Measurements from ENCODE around the gene CCL7.

Gene CCL7

DNA sequence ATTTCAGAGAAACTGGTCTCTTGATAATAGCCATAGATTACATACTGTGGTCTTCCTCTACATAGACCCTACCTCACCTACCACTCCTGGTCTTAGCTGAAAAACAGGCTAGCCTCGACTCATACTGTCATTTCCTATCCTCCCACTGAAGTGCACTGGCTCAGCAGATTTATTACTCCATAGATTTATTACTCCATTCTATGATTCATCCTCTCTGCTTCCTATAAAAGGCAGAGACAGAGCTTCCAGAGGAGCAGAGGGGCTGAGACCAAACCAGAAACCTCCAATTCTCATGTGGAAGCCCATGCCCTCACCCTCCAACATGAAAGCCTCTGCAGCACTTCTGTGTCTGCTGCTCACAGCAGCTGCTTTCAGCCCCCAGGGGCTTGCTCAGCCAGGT lies at the start of gene CCL7:
TSS of gene CCL7 (plus strand) at position 253 of the 400 bp plus-strand sequence. CDS start at position 323, 70 bp downstream.
- Histone ChIP-seq H3K36me3 (ENCODE audit: insufficient read depth, low read length) (no peaks in the 10 kb centered on the region), H3F3A (ENCODE audit: insufficient read depth, low read length) (no peaks in the 10 kb centered on the region), H3K27me3 (ENCODE audit: insufficient read depth, low read length) (no peaks in the 10 kb centered on the region), H3K4me2 (ENCODE audit: low read length) (no peak within 1 kb of the TSS), H3K4me3 (ENCODE audit: low read depth, low read length, poor library complexity, severe bottlenecking) (no peak within 1 kb of the TSS), H2AFZ (ENCODE audit: low read length) (no peak within 1 kb of the TSS), H4K20me1 (ENCODE audit: insufficient read depth, low read length) (no peaks in the 10 kb centered on the region), H3K4me1 (ENCODE audit: insufficient read depth, low read length, severe bottlenecking) (no peaks in the 10 kb centered on the region), H3K9me3 (ENCODE audit: low read length) (no peaks in the 10 kb centered on the region), H3K9ac (ENCODE audit: low read length) (no peak within 1 kb of the TSS), H3K9me2 (ENCODE audit: low read depth, low read length) (no peaks in the 10 kb centered on the region), H3K27ac (ENCODE audit: low read depth, low read length, poor library complexity, severe bottlenecking) (no peak within 1 kb of the TSS), H3K79me2 (ENCODE audit: insufficient read depth, low read length) (no peaks in the 10 kb centered on the region)
- TF ChIP-seq, protein P1, sequence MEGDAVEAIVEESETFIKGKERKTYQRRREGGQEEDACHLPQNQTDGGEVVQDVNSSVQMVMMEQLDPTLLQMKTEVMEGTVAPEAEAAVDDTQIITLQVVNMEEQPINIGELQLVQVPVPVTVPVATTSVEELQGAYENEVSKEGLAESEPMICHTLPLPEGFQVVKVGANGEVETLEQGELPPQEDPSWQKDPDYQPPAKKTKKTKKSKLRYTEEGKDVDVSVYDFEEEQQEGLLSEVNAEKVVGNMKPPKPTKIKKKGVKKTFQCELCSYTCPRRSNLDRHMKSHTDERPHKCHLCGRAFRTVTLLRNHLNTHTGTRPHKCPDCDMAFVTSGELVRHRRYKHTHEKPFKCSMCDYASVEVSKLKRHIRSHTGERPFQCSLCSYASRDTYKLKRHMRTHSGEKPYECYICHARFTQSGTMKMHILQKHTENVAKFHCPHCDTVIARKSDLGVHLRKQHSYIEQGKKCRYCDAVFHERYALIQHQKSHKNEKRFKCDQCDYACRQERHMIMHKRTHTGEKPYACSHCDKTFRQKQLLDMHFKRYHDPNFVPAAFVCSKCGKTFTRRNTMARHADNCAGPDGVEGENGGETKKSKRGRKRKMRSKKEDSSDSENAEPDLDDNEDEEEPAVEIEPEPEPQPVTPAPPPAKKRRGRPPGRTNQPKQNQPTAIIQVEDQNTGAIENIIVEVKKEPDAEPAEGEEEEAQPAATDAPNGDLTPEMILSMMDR (IDR thresholded peaks at IDR 0.05; ENCODE audit: low read length) = no peak
- TF ChIP-seq EZH2 (IDR thresholded peaks at IDR 0.05; ENCODE audit: borderline replicate concordance, low read length) = no peak

DNA sequence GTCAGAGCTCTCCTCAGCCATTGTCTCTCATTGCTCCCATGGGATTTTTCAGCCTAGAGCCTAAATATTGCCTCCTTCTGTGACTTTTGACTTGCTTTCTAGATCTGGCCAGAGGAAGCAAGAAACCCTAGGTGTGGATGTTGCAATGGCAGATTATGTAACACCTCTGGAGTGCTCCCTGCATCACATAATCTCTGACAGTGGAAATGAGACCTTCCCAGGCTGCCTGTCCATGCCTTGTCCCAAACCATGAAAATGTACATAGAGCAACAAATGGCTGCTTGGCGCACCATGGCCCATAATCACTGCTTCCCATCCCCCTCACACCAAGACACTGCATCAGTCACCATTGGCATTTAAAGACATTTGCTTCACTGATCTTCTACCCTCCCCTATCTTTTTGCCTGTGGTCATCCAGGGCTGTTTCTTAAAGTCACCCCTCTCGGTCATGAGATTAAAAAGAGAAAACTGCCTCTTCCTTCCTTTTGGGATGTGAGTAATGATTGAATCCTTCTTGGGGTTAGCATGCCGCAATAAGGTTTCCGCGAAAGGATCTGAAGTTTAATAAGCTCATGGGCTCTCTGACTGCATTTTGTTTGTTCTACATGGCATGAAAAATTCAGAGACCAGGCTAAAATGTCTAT lies 49.1 kb upstream of the CCL7 start:
- Histone ChIP-seq H4K20me1 (ENCODE audit: insufficient read depth, low read length) (no peaks in the 10 kb centered on the region), H3K9me3 (ENCODE audit: low read length) (no peaks in the 10 kb centered on the region), H3K4me1 (ENCODE audit: insufficient read depth, low read length, severe bottlenecking) (no peaks in the 10 kb centered on the region), H3K9me2 (ENCODE audit: low read depth, low read length) (no peaks in the 10 kb centered on the region), H3K4me2 (ENCODE audit: low read length) (no peak overlapping the region), H3K4me3 (ENCODE audit: low read depth, low read length, poor library complexity, severe bottlenecking) (no peak overlapping the region), H3K9ac (ENCODE audit: low read length) (no peak overlapping the region), H2AFZ (ENCODE audit: low read length) (no peak overlapping the region), H3K27me3 (ENCODE audit: insufficient read depth, low read length) (no peaks in the 10 kb centered on the region), H3K79me2 (ENCODE audit: insufficient read depth, low read length) (no peaks in the 10 kb centered on the region), H3K27ac (ENCODE audit: low read depth, low read length, poor library complexity, severe bottlenecking) (no peak overlapping the region), H3K36me3 (ENCODE audit: insufficient read depth, low read length) (no peaks in the 10 kb centered on the region), H3F3A (ENCODE audit: insufficient read depth, low read length) (no peaks in the 10 kb centered on the region)
- no peak for TF ChIP-seq EZH2 (IDR thresholded peaks at IDR 0.05; ENCODE audit: borderline replicate concordance, low read length)
- TF ChIP-seq, protein P1 (IDR thresholded peaks at IDR 0.05; ENCODE audit: low read length) = no peak

DNA sequence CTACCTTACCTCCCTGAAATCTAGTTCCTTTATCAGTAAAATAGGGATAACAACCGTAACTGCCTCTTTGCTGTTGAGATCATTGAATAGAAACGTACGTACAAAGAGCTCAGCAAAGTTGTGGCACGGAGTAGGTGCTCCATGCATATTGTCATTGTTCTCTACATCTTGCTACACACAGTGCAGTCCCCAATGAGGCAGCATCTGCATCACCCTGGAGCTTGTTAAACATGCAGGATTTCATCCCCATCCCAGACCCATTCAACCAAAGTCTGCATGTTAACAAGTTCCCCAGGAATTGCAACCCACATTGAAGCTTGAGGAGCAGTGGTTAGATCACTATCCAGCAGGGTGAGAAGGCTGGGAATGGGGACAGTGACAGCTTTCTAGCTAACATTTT lies 48.6 kb upstream of the CCL7 start:
- H3K9ac ChIP-seq (ENCODE audit: low read length) = no peak overlapping the region

More for the DNA sequence above, 48.6 kb upstream of the CCL7 start:
- Histone ChIP-seq H3F3A (ENCODE audit: insufficient read depth, low read length) (no peaks in the 10 kb centered on the region), H3K9me3 (ENCODE audit: low read length) (no peaks in the 10 kb centered on the region), H3K27me3 (ENCODE audit: insufficient read depth, low read length) (no peaks in the 10 kb centered on the region), H3K9me2 (ENCODE audit: low read depth, low read length) (no peaks in the 10 kb centered on the region), H3K79me2 (ENCODE audit: insufficient read depth, low read length) (no peaks in the 10 kb centered on the region), H3K4me3 (ENCODE audit: low read depth, low read length, poor library complexity, severe bottlenecking) (no peak overlapping the region), H3K4me1 (ENCODE audit: insufficient read depth, low read length, severe bottlenecking) (no peaks in the 10 kb centered on the region), H3K36me3 (ENCODE audit: insufficient read depth, low read length) (no peaks in the 10 kb centered on the region), H4K20me1 (ENCODE audit: insufficient read depth, low read length) (no peaks in the 10 kb centered on the region), H2AFZ (ENCODE audit: low read length) (no peak overlapping the region), H3K4me2 (ENCODE audit: low read length) (no peak overlapping the region), H3K27ac (ENCODE audit: low read depth, low read length, poor library complexity, severe bottlenecking) (no peak overlapping the region)
- no peak for TF ChIP-seq EZH2 (IDR thresholded peaks at IDR 0.05; ENCODE audit: borderline replicate concordance, low read length)
- TF ChIP-seq, protein P1 (IDR thresholded peaks at IDR 0.05; ENCODE audit: low read length) = no peak
